NCI-H748 (cell line): ENCODE data around the gene RAD9A.

Experiments
- DNase-seq: peaks from one replicate; lab custom pipeline; 2025; ENCODE audit not compliant: unreplicated experiment; lab: John Stamatoyannopoulos, UW

The RAD9A gene

GRCh38 chr11:67373648-67374570, 17.9 kb upstream of the RAD9A start:
- peak; percentile 44 for DNase-seq

DNA sequence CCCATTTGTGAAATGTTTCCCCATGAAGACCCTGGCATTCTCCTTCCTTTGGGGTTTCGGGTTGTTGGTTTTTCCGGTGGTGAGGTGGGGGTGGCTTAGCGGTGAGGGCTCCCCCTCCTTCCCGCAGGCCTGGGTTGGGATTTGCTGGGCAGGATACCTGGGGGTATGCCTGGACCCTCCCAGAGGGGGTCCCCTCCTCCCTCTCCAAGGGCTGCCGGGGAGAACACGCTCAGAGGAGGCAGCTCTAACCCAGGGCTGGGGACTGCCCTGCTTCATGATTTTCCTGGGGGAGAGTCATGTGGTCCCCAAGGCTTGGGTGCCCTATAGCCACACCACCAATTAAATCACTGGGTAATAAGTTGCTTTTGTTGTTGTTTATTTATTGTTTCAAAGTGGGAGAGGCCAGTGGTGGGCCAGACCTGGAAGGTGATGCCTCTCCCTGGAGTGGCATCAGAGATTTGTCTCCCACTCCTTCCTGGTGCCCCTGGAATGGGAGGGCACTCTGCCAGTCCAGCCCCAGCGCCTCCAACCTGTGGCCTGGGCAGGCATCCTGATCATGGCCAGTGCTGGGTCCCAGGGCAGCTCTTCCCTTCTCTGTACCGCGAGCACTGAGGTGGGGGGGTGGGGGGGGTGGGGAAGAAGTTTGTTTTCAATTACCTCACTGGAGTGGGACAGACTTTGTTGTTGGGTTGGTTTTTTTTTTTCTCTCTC, 17.1 kb upstream of the RAD9A start:
- no peak for DNase-seq

- no peak for DNase-seq
Observed at GRCh38 chr11:67375320-67376055, 16.3 kb upstream of the RAD9A start.

DNA sequence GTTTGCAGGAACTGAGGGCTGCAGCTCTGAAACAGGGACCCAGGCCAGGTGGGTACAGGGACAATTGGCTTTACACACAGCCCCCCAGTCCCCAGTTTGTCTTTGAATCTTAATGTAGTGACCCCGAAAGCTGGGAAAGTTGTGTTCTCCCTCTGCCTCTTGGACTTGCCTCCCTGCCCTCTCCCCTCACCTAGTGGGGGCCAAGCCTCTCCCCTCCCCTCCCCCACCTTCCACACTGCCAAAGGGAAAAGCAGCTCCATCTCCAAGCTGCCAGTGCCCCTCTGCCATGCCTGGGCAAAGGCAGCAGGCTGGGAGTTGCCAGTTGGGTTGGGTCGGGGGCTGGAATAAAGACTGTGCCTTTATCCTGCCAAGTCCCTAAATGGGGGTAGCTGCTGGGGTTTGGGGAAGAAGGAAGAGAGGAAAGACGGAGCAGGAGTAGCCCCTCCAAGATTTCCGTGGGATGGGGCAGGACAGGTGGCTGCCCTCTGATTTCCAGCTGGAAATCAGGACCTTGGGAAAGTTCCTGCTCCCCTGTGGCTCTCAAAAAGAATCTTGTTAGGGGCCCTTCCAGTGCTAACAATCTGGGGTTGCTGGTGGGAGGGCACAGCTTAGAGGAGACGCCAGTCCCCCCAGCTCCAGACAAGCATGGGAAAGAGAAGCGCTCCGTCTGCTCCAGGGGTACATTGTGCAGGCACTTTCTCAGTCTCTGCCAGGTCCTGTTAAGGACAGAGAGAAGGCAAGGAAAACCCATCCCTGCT, 15.5 kb upstream of the RAD9A start:
- DNase-seq = no peak

DNA sequence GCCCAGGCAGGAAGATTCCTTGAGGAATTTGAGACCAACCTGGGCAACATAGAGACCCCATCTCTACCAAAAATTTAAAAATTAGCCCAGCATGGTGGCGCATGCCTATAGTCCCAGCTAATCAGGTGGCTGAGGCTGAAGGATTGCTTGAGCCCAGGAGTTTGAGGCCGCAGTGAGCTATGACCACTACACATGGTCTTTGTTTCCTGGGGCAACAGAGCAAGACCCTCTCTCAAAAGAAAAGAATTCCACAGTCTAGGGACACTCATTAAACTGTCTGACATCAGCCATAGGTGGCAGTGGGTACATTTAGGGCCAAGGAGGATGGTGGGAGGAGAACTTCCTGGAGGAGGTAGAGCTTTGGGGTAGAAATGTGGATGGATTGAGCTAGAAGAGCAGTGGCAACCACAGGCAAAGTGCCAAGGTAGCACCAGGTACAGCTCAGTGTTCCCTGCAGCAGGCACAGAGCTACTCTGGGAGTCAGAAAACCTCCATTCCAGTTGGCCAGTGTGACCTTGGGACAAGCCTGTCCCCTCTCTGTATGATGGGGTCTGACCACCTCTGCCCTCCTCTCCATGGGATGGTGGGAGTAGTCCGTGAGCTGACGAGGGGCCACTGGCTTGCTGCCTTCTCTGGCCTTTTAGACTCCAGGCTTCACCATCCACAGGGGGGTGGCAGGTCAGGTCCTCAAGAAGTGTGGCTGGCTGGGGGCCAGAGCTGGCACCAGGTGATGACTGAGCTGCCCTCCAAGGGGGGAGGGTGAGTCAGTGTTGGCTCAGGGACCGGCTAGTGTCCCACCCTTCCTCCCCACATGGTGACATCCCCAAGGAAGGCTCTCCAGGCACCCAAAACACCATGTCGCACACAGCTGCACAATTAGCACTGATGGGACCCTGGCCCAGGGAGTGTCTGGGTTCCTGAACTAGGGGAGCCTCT, 14.6 kb upstream of the RAD9A start:
- no peak for DNase-seq

DNA sequence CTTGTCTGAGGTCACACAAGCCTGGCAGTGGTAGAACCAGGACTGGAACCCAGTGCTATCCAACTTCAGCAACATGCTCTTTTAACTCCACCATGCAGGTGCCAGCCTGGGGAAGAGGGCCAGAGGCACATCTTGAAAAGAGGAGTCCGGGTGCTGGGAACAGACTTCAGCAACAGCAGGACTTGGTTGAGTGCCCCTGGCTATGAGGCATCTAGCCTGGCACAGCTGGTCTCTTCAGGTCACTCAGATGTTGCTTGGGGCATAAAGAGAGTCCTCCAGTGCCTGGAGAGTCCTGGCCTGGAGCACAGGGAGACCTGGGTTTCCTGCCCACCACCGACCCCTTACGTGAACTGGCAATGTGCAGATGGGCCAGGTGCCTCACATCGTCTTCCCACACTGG, 13.2 kb upstream of the RAD9A start:
- DNase-seq = no peak

GRCh38 chr11:67379061-67380058, 12.4 kb upstream of the RAD9A start:
- DNase-seq = no peak

- no peak for DNase-seq
Observed at GRCh38 chr11:67381244-67381972, 10.4 kb upstream of the RAD9A start.

- peak; percentile 70 for DNase-seq
Observed at GRCh38 chr11:67382276-67383136, 9.3 kb upstream of the RAD9A start.

- no peak for DNase-seq
Observed at GRCh38 chr11:67384851-67385366, 6.9 kb upstream of the RAD9A start.

DNA sequence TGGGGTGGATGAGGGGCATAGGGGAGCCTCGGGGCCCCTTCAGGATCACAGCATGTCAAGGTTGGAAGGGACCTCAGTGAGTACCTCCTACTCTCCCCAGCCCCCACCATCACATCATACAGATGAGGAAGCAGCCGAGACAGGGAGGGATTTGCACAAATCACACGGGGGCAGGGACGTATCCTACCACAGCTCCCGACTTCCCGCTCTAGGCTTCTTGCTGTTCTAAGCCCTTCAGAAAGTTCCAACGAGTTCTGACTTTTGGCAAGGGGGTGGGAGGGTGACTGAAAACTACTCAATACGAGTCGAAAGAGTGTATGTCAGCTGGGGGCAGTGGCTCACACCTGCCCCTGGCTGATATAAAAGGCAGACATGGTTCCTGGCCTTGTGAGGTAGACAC, 4.7 kb upstream of the RAD9A start:
- DNase-seq = no peak

- DNase-seq = no peak
Observed at GRCh38 chr11:67387518-67387917, 4.3 kb upstream of the RAD9A start.

- peak; percentile 68 for DNase-seq
Observed at GRCh38 chr11:67389477-67389876, 2.3 kb upstream of the RAD9A start.

DNA sequence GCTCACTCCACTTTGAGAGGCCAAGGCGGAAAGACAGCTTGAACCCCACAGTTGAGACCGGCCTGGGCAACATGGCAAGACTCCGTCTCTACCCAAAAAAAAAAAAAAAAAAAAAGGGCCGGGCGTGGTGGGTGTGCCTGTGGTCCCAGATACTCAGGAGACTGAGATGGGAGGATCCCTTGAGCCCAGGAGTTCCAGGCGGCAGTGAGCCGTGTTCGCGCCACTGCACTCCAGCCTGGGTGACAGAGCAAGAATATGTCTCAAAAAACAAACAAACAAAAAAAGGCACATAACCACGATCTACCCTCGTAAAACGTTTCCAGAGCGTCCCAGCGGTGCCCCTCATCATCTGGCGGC, 861 bp upstream of the RAD9A start:
- DNase-seq = no peak

- DNase-seq = no peak
Observed at GRCh38 chr11:67392183-67392715, 463 bp downstream of the RAD9A start.

GRCh38 chr11:67393437-67393836, 1.7 kb downstream of the RAD9A start:
- DNase-seq = no peak

DNA sequence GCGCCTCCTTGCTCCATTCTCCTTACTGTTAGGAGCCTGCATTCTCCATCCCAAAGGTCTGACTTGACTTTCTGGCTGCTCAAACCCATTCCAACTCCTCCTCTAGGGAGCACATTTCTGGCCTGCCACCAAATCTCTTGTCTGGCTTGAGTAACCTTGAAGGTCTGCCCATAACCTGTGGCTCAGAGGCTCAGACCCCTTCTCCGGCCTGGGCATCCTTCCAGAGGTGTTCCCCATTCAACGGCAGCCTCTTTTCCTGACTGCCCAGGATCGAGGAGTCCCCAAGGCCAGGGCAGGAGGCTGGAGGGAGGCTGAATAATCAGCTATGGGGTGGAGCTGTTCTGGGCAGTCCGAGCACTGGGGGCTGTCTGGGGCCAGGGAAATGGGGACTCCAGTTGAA, 2.2 kb downstream of the RAD9A start:
- DNase-seq = no peak
